ENCODE measurements around the gene CLEC7A.
A peak's percentile ranks its signal among the peaks of the same experiment; 100 is the strongest.

The CLEC7A gene

DNA sequence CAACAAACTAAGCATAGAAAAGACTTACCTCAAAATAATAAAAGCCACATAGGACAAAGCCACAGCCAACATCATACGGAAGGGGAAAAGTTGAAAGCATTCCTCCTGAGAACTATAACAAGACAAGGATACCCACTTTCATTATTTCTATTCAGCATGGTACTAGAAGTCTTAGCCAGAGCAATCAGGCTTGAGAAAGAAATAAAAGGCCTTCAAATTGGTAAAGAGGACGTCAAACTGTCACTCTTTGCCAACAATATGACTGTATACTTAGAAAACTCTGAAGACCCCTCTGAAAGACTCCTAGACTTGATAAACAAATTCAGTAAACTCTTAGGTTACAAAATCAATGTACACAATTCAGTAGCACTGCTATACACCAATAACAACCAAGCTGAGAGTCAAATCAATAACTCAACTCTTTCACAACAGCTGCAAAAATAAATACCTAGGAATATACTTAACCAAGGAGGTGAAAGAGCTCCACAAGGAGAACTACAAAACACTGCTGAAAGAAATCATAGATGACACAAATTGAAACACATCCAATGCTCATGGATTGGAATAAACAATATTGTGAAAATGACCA lies 19.6 kb downstream of the CLEC7A start:
- POLR2A ChIA-PET = no interaction called here
- DNase-seq (ENCODE audit: low read depth, low spot score) = no peak
- CTCF ChIA-PET = no interaction called here
- no peak overlapping the region for H3K4me3 ChIP-seq (ENCODE audit: low read depth, low read length)
- TF ChIP-seq, protein P1, sequence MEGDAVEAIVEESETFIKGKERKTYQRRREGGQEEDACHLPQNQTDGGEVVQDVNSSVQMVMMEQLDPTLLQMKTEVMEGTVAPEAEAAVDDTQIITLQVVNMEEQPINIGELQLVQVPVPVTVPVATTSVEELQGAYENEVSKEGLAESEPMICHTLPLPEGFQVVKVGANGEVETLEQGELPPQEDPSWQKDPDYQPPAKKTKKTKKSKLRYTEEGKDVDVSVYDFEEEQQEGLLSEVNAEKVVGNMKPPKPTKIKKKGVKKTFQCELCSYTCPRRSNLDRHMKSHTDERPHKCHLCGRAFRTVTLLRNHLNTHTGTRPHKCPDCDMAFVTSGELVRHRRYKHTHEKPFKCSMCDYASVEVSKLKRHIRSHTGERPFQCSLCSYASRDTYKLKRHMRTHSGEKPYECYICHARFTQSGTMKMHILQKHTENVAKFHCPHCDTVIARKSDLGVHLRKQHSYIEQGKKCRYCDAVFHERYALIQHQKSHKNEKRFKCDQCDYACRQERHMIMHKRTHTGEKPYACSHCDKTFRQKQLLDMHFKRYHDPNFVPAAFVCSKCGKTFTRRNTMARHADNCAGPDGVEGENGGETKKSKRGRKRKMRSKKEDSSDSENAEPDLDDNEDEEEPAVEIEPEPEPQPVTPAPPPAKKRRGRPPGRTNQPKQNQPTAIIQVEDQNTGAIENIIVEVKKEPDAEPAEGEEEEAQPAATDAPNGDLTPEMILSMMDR (IDR thresholded peaks at IDR 0.05; ENCODE audit: insufficient read depth, low read length, missing control alignments) = no peak

DNA sequence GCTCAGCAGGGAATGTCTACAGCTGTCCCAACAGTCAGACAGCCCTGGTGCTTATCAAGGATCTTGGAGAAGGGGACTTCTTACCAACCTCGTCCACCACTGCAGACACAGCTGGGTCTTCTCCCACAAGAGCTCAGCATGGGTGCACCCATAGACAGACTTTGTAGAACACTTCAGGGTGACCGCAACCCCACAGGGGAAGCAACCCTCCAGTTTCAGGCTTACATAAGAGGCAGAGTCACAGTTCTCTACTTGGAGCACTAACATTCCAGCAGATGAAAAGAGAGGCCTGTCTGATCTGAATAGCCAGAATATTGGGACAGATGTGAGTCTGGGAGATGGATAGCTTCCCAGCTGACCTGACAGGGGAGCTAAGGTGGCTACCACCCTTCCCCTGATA lies 27.7 kb downstream of the CLEC7A start:
- CTCF ChIA-PET = interaction anchor here (0.8 to 1.2 kb wide), 2 partner anchors 12 to 51 kb away, joined by 3 read pairs; no protein-coding TSS in a partner anchor
- DNase-seq (ENCODE audit: low read depth, low spot score) = no peak
- TF ChIP-seq, protein P1 (IDR thresholded peaks at IDR 0.05; ENCODE audit: insufficient read depth, low read length, missing control alignments) = no peak
- POLR2A ChIA-PET = no interaction called here
- H3K4me3 ChIP-seq (ENCODE audit: low read depth, low read length) = no peak overlapping the region

DNA sequence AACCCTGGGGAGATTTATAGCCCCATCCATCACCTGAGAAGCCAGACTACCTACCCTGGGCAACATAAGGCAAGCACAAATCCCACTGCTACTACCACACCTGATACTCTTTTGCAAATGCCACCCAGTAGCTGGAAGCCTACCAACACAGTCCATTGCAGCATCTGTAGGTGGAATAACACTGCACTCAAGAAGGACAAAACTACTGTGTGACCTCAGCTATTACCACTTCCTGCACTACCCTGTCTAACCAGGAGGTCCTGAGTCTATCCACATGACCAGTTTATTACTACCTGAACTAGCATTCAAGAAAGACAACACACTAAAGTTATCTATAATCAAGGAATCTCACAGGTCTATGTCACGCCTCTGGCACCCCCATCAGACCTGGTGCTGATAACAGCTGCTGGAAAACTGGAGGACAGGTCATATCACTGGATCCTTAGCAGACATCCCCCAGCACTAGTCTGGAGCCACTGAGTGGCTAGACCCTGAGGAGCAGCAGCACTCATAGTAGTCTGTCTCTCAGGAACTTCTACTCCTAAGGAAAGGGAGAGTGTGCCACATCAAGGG lies 28.3 kb downstream of the CLEC7A start:
- H3K4me3 ChIP-seq (ENCODE audit: low read depth, low read length) = no peak overlapping the region
- ChIA-PET CTCF (interaction anchor here (0.8 to 1.0 kb wide), 2 partner anchors 51 to 92 kb away, joined by 3 read pairs; no protein-coding TSS in a partner anchor), POLR2A (no interaction called here)
- TF ChIP-seq, protein P1 (IDR thresholded peaks at IDR 0.05; ENCODE audit: insufficient read depth, low read length, missing control alignments) = no peak
- no peak for DNase-seq (ENCODE audit: low read depth, low spot score)

DNA sequence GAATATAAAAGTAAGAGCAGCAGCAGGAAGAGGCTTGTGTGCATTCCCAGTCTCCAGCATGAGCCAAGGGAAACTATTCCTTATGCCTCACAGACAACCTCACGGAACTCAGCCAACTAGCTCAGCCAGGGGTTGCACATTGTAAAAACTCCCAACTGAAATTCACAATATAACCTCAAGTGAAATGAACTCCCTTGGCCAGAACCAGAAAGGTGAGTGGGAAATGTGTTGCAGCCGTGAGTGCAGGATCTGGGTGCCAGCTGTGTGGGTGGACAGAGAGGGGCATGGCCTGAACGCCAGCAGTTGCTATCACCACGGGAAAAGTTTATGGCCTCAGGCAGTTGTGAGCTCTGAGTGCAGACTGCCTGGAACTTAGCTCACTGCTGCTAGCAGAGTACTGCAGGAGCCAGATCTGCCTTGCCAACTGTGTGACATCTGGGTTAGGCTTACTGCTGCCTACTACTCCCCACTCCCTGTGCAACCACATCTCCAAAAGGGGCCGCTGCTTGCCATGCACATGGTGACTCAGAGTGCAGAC lies 28.9 kb downstream of the CLEC7A start:
- POLR2A ChIA-PET = no interaction called here
- H3K4me3 ChIP-seq (ENCODE audit: low read depth, low read length) = peak overlapping the region; percentile 10; the same call in 1 of the 2 replicates
- TF ChIP-seq, protein P1 (IDR thresholded peaks at IDR 0.05; ENCODE audit: insufficient read depth, low read length, missing control alignments) = no peak
- CTCF ChIA-PET = interaction anchor here (0.7 to 1.0 kb wide), 3 partner anchors 23 to 102 kb away, joined by 3 read pairs; no protein-coding TSS in a partner anchor
- peak; percentile 16 for DNase-seq (ENCODE audit: low read depth, low spot score)

DNA sequence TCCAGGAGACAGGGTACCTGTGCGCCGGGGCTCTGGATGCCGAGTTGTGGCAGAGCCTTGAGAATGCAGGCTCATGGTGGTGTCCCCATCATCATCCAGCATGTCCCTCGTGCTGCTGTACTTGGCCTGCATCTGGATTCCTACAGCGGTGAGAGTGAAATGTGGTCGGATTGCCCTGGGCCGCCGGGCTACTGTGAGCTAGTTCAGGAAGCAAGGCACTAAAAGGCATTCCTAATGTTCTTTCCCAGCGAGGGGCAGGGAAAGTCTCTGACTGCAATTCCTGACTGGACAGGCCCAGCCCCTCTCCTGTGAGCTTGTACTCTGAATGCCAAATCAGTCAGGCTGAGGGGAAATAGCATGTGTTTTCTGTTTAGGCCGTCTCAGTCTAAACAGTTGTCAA lies 31.2 kb downstream of the CLEC7A start, which contains the start of gene CLEC1A:
Gene CLEC1A, minus strand, starts transcription at position 195 of the 400 bp plus-strand sequence. Its CDS starts 63 bp downstream, at position 132.
- TF ChIP-seq, protein P1 (IDR thresholded peaks at IDR 0.05; ENCODE audit: insufficient read depth, low read length, missing control alignments) = no peak
- no peak within 1 kb of the TSS for H3K4me3 ChIP-seq (ENCODE audit: low read depth, low read length)
- DNase-seq (ENCODE audit: low read depth, low spot score) = no peak
- ChIA-PET POLR2A (no interaction called here), CTCF (no interaction called here)

DNA sequence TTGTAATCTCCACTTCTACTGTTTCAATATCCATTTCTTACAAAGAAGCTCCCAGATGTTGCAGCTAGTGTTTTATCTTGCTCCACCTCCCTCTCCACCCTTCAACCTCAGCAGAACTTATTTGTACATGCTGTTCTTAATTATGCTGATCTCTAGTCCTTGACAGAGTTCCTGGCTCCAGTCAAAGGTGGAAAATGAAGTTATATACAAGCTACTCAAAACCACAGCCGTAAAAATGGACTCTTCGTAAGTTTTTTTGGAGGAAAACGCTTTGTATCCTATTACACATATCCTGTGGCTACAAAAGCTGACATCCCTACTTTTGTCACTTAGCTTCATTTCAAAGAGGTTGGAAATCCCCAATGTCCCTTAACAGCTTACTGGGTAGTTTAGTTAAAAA lies 32.5 kb downstream of the CLEC7A start:
- ChIA-PET POLR2A (no interaction called here), CTCF (no interaction called here)
- H3K4me3 ChIP-seq (ENCODE audit: low read depth, low read length) = no peak overlapping the region
- no peak for DNase-seq (ENCODE audit: low read depth, low spot score)
- TF ChIP-seq, protein P1 (IDR thresholded peaks at IDR 0.05; ENCODE audit: insufficient read depth, low read length, missing control alignments) = no peak
